ENCODE data around the gene TRIM69.

- TF ChIP-seq, protein P1, sequence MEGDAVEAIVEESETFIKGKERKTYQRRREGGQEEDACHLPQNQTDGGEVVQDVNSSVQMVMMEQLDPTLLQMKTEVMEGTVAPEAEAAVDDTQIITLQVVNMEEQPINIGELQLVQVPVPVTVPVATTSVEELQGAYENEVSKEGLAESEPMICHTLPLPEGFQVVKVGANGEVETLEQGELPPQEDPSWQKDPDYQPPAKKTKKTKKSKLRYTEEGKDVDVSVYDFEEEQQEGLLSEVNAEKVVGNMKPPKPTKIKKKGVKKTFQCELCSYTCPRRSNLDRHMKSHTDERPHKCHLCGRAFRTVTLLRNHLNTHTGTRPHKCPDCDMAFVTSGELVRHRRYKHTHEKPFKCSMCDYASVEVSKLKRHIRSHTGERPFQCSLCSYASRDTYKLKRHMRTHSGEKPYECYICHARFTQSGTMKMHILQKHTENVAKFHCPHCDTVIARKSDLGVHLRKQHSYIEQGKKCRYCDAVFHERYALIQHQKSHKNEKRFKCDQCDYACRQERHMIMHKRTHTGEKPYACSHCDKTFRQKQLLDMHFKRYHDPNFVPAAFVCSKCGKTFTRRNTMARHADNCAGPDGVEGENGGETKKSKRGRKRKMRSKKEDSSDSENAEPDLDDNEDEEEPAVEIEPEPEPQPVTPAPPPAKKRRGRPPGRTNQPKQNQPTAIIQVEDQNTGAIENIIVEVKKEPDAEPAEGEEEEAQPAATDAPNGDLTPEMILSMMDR (conservative IDR thresholded peaks at IDR 0.05 in 1 of 2, IDR thresholded peaks at IDR 0.05 in 1 of 2; ENCODE audit: extremely low read depth in 1 of 2, insufficient read depth in 1 of 2, low read depth in 1 of 2, low read length in 2 of 2), result no peak
- no peak for TF ChIP-seq EZH2 (IDR thresholded peaks at IDR 0.05; ENCODE audit: borderline replicate concordance, low read length)
These were observed 25.1 kb upstream of the TRIM69 start, which contains the start of the genes B2M and PATL2 for GRCh38 chr15:44711096-44711742.

Measured in mammary epithelial cell (primary cell).